GM21737 (cell line): ENCODE data around the gene PINLYP.
"Not testable (repeated sequence)": the region's sequence is repeated elsewhere in the genome, so short reads cannot be mapped to it uniquely, and the experiment has no call there.

Experiments
- ATAC-seq: cut with Tn5 transposase; IDR thresholded peaks from one replicate; pipeline ENCODE4 v1.9.1; 2021; ENCODE audit warnings: mild to moderate bottlenecking, moderate library complexity; ENCODE audit not compliant: unreplicated experiment

The PINLYP gene

GRCh38 chr19:43547926-43548325, 27.7 kb upstream of the PINLYP start:
- ATAC-seq: not testable (repeated sequence)

GRCh38 chr19:43548706-43549105, 26.9 kb upstream of the PINLYP start:
- ATAC-seq: no peak

- no peak for ATAC-seq
Measured at GRCh38 chr19:43551399-43552197, 24.0 kb upstream of the PINLYP start.

GRCh38 chr19:43552198-43552450, 23.5 kb upstream of the PINLYP start:
- no peak for ATAC-seq

- no peak for ATAC-seq
Measured at GRCh38 chr19:43552616-43553015, 23.0 kb upstream of the PINLYP start.

- ATAC-seq: no peak
Measured at GRCh38 chr19:43553656-43554055, 21.9 kb upstream of the PINLYP start.

GRCh38 chr19:43554317-43554895, 21.2 kb upstream of the PINLYP start:
- ATAC-seq: no peak

GRCh38 chr19:43555185-43555770, 20.3 kb upstream of the PINLYP start:
- no peak for ATAC-seq

GRCh38 chr19:43560687-43561086, 14.9 kb upstream of the PINLYP start:
- no peak for ATAC-seq

- ATAC-seq: no peak
Measured at GRCh38 chr19:43561139-43561970, 14.2 kb upstream of the PINLYP start.

GRCh38 chr19:43562226-43562697, 13.3 kb upstream of the PINLYP start:
- no peak for ATAC-seq

GRCh38 chr19:43562698-43563241, 12.8 kb upstream of the PINLYP start:
- ATAC-seq: peak; percentile 73

GRCh38 chr19:43563816-43564457, 11.7 kb upstream of the PINLYP start:
- ATAC-seq: no peak

GRCh38 chr19:43564800-43565199, 10.8 kb upstream of the PINLYP start:
- ATAC-seq: no peak

- no peak for ATAC-seq
Measured at GRCh38 chr19:43569657-43570056, 5.9 kb upstream of the PINLYP start.

- no peak for ATAC-seq
Measured at GRCh38 chr19:43570174-43570791, 5.3 kb upstream of the PINLYP start.

GRCh38 chr19:43572171-43572588, 3.4 kb upstream of the PINLYP start:
- ATAC-seq: no peak

GRCh38 chr19:43574424-43575155, 1.0 kb upstream of the PINLYP start:
- no peak for ATAC-seq
